Ovary (tissue), 9 donors: Measurements from ENCODE around the gene DYRK3. TPM values are rescaled to one million over a fixed set of nuclear protein-coding genes. Genes with fewer than 3 reads are reported as not detected.

ENCODE experiments used
- DNase-seq, 5 donors: peaks; one replicate each; pipeline ENCODE4 v3.0.0-alpha.2; 2019 to 2020
- H3K27ac ChIP-seq, 2 donors: fragments of 200-600 bp; one replicate each; pipeline versions ENCODE4 v1.5.1 to v1.8.0; 2019 to 2022
- H3K27me3 ChIP-seq: fragments of 200-600 bp; one replicate; pipeline ENCODE4 v1.8.0; 2022
- H3K36me3 ChIP-seq: fragments of 200-600 bp; sonication (generic); one replicate; pipeline ENCODE4 v1.5.1; 2019
- H3K4me1 ChIP-seq: one replicate; pipeline ENCODE4 v1.8.1; 2013; ENCODE audit warnings: mild to moderate bottlenecking, moderate library complexity; ENCODE audit not compliant: insufficient read depth
- H3K4me3 ChIP-seq: fragments of 200-600 bp; sonication (generic); one replicate; pipeline ENCODE4 v1.5.1; 2017
- H3K9me3 ChIP-seq, 2 donors: fragments of 200-600 bp in 1 of 2; sonication (generic) in 1 of 2; one replicate each; pipeline versions ENCODE4 v1.5.1 to v1.8.1; 2013 to 2019; ENCODE audit warnings: mild to moderate bottlenecking in 1 of 2, moderate library complexity in 1 of 2
- EP300 ChIP-seq: sonication (generic); formaldehyde crosslinking; IDR thresholded peaks from one replicate; pipeline ENCODE4 v1.6.1; 2017; ENCODE audit warnings: antibody characterized with exemption
- POLR2A ChIP-seq: fragments of 450-650 bp; IDR thresholded peaks from one replicate; pipeline ENCODE4 v1.6.1; 2017; ENCODE audit warnings: antibody characterized with exemption, mild to moderate bottlenecking, moderate library complexity
- WGBS, 3 donors: extraction: QIAGEN DNeasy Blood & Tissue Kit in 1 of 3; methylation state at CpG; one replicate each; pipeline versions ENCODE4 v1.1.5 to v1.1.7; 2013 to 2017; 5-methylcytosine and 5-hydroxymethylcytosine counted together
- intact Hi-C, 4 donors: fragments of 100-400 bp; cut with DNase I; formaldehyde crosslinking; loops; one replicate each; pipeline versions ENCODE4 v1.11.0 to v1.15.1; 2022 to 2023
- polyA plus RNA-seq, 2 donors: library from polyadenylated mRNA; stranded (reverse); fragments of 200-250 nt in 1 of 2; fragments of 350-450 nt in 1 of 2; fragmentation: Illumina TruSeq in 1 of 2; extraction: RNeasy Lipid Tissue Mini Kit (QIAGEN cat#74804) in 1 of 2; gene quantifications; one replicate each; pipeline ENCODE4 v1.2.3, GENCODE V29; 2013 to 2014
- total RNA-seq, 7 donors: library from RNA; depleted of rRNA in 2 of 7; stranded (reverse); fragments of >200 nt in 2 of 7; fragmentation: NEBNext Ultra II Directional in 3 of 7; extraction: Animal tissue kit (Norgen Biotek cat#: 25700) in 3 of 7; gene quantifications; one replicate each; pipeline versions ENCODE4 v1.1.0 to v1.2.4, GENCODE V29; 2016 to 2023
- TF ChIP-seq, protein P1 (sequence below), 3 donors: fragments of 450-650 bp in 2 of 3; fragments of 200-600 bp in 1 of 3; IDR thresholded peaks; one replicate each; pipeline versions ENCODE4 v1.5.1 to v1.8.0; 2016 to 2022; ENCODE audit warnings: antibody characterized with exemption in 3 of 3, mild to moderate bottlenecking in 1 of 3
- donor health status: DM: no; HTN: no; CAD: no; lungs with moderate emphysema.
- donor health status: DM: no; HTN: no; CAD: no.
- donor health status: Bipolar disorder and iron deficiency.
- donor health status: DM: yes; HTN: yes; CAD: no.
- donor health status: DM: no; HTN: no; CAD: no.
- donor health status: DM: yes; HTN: yes; CAD: no.

Gene DYRK3
- total and polyA plus RNA-seq, 9 donors: 5.5 to 16.2 (median 10.1) TPM

DNA sequence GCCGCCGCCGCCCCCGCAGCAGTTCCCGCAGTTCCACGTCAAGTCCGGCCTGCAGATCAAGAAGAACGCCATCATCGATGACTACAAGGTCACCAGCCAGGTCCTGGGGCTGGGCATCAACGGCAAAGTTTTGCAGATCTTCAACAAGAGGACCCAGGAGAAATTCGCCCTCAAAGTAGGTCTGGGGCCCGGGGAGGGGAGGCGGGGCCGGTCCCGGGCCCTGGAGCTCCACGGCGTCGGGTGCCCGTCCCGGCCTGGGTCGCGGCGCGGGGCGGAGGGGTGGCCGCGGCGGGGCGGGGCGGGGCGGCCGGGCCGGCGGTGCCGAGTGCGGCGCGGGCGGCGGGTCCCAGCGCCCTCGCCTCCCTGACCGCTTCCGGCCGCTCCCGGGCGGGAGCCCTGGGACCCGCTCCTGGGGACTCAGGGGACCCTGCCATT, 50.0 kb downstream of the DYRK3 start:
- H3K27me3 ChIP-seq: no peaks in the 10 kb centered on the region
- DNase-seq: peak; percentile 36 to 70 (median 59)
- H3K4me1 ChIP-seq: peaks cover 17% of the 10 kb centered on the region
- peak overlapping the region; percentile 66 for H3K4me3 ChIP-seq
- H3K9me3 ChIP-seq: no peaks in the 10 kb centered on the region
- no peaks in the 10 kb centered on the region for H3K36me3 ChIP-seq
- H3K27ac ChIP-seq: peak overlapping the region; percentile 84 to 98
- intact Hi-C loops: no loop called here
- TF ChIP-seq, protein P1, sequence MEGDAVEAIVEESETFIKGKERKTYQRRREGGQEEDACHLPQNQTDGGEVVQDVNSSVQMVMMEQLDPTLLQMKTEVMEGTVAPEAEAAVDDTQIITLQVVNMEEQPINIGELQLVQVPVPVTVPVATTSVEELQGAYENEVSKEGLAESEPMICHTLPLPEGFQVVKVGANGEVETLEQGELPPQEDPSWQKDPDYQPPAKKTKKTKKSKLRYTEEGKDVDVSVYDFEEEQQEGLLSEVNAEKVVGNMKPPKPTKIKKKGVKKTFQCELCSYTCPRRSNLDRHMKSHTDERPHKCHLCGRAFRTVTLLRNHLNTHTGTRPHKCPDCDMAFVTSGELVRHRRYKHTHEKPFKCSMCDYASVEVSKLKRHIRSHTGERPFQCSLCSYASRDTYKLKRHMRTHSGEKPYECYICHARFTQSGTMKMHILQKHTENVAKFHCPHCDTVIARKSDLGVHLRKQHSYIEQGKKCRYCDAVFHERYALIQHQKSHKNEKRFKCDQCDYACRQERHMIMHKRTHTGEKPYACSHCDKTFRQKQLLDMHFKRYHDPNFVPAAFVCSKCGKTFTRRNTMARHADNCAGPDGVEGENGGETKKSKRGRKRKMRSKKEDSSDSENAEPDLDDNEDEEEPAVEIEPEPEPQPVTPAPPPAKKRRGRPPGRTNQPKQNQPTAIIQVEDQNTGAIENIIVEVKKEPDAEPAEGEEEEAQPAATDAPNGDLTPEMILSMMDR (IDR thresholded peaks at IDR 0.05): no peak
- TF ChIP-seq POLR2A (no peak), EP300 (no peak)
- WGBS, 3 donors: 0 to 1% (median 1%) methylated on average over 30 to 48 of the region's 48 CpGs

DNA sequence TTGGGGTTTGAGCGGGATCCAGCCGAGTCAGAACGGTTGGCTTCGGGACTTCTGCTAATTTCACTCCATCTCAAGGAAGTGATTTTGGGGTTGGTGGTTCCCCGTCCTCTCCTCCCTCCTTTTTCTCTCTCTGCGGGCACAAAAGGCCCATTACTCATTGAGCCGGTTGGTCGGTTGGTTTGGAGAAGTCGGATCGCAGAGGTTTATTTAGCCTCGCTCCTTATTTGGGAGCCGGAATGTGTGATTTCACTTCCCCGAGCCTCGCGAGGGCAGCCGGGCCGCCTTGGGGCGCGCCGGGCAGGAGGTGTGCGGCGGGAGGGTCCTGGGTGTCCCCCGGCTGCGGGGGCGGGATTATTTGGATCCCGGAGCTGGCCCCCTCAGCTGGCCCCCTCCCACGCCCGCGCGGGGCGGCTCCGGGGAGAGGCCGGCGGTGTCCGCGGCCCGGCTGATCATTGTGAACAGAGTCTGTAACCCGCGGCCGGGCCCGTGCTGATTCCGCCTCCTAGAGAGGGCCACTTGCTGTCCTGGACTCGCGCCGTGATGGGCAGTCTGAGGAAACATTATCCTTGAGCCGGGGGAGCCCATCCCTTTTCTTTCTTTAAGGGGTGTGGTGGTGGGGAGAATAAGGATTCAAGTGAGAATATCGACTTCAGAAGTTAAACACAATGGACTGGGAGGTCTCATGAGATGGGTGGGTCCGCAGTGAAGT, 50.6 kb downstream of the DYRK3 start:
- intact Hi-C loops: no loop called here
- WGBS, 3 donors: 0% methylated on average over 37 to 48 of the region's 48 CpGs
- DNase-seq: peak; percentile 59 to 81 (median 68)
- H3K4me3 ChIP-seq: peak overlapping the region; percentile 66
- peaks cover 20% of the 10 kb centered on the region for H3K4me1 ChIP-seq
- no peaks in the 10 kb centered on the region for H3K9me3 ChIP-seq
- TF ChIP-seq, protein P1 (IDR thresholded peaks at IDR 0.05): no peak
- TF ChIP-seq POLR2A: peak; percentile 45
- TF ChIP-seq EP300: no peak
- no peaks in the 10 kb centered on the region for H3K27me3 ChIP-seq
- peak overlapping the region; percentile 84 to 88 for H3K27ac ChIP-seq
- no peaks in the 10 kb centered on the region for H3K36me3 ChIP-seq

DNA sequence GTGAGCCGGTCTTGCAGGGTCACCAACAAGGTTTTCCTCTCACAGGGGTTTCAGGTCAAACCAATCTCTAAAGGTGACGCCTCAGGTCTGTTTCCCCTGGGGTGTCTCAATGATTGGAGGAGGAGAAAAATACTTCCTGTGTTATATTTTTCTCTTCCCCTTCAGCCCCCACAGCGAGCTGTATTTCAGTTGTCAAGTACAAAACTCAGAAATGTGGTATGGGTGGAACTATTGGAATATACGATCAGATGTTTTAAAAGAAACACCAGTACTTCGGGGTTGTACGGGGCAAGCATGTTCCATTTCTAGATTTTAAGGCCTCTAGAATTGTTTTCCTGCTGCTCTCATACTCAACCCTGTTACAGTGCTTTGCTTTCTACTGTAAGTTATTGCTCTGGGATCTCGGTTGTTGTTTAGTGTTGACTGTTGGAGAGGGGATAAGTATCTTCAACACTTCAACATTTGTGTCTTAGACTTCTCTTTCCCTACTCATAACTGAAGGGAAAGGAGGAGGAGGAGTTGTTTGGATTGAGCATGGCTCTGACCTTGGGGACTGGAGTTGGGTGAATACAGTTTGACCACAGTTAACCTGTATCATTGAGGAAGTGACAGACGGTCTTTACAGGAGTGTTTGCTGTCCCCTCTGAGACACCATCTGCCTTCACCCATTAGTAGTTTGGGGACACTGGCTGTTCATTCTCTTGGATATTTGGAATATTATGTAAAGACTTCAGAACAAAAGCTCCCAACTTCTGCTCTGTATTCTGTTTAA, 51.3 kb downstream of the DYRK3 start:
- Histone ChIP-seq H3K27me3 (no peaks in the 10 kb centered on the region), H3K36me3 (no peaks in the 10 kb centered on the region), H3K27ac (peak overlapping the region; percentile 84 to 88), H3K4me3 (peak overlapping the region; percentile 66), H3K9me3 (no peaks in the 10 kb centered on the region), H3K4me1 (peaks cover 25% of the 10 kb centered on the region)
- no peak for DNase-seq
- intact Hi-C loops: no loop called here
- 3 to 9% (median 4%) methylated on average over 8 of the region's 8 CpGs for WGBS, 3 donors
- no peak for TF ChIP-seq EP300
- no peak for TF ChIP-seq POLR2A
- TF ChIP-seq, protein P1 (IDR thresholded peaks at IDR 0.05): no peak

DNA sequence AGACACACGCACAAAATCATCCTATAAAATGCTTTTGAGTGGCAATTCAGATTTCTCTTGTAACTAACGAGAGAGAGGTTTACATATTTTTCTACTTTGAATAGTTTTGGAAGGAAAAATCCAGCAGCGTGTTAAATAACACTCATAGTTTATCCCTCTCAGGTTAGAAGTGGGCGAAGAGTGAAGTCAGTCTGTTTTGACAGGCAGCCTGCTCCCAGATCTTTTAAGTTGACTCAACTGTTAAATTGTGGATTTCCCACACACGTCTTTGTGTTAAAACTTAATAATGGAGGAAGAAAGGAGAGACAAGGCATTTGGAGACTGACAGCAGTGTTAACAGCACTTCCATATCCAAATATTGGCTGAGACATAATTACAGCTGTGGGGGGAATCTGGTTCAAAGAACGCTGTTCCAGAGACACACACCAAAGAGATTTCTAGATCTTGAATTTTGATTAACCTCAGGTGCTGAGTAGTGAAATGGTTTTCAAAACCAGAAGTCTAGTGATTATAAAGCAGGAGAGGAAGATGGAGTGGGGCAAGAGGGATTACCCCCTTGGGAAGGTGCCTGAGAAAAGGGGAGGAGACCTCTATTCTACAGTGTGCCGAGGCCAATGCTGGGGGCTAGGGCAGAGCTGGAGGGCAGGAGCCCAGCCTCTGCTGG, 52.0 kb downstream of the DYRK3 start:
- no peak for DNase-seq
- intact Hi-C loops: no loop called here
- Histone ChIP-seq H3K4me1 (peaks cover 31% of the 10 kb centered on the region), H3K9me3 (no peaks in the 10 kb centered on the region), H3K4me3 (peak overlapping the region; percentile 66), H3K36me3 (no peaks in the 10 kb centered on the region), H3K27ac (no peak overlapping the region), H3K27me3 (no peaks in the 10 kb centered on the region)
- no peak for TF ChIP-seq POLR2A
- TF ChIP-seq, protein P1 (IDR thresholded peaks at IDR 0.05): no peak
- no peak for TF ChIP-seq EP300
- 24 to 45% (median 30%) methylated on average over 7 of the region's 7 CpGs for whole genome bisulfite sequencing, 3 donors
